ENCODE measurements around the gene PRKG1. TPM values are rescaled to one million over a fixed set of nuclear protein-coding genes. Genes with fewer than 3 reads are reported as not detected.

Gene PRKG1
- total and polyA plus RNA-seq, 2 of the 8 experiments (the other 6 are each of a cell fraction or from before 2014, with no cell fraction given): 4.2 to 15.2 TPM

GRCh38 chr10:52170776-52171175 is 1096.5 kb downstream of the PRKG1 start:
- Histone ChIP-seq H4K8ac (ENCODE audit: extremely low read depth, insufficient read depth, low read length) (no peak overlapping the region), H4K5ac (ENCODE audit: insufficient read length, low read depth, low read length) (no peak overlapping the region), H3K4me3 (ENCODE audit: extremely low read depth in 1 of 4, insufficient read depth in 2 of 4, low read depth in 3 of 4, low read length in 4 of 4) (no peak overlapping the region), H2BK15ac (ENCODE audit: low read length) (no peak overlapping the region), H3K4me2 (ENCODE audit: insufficient read depth in 1 of 2, low read depth in 2 of 2, low read length in 2 of 2) (0 out of 4 replicates have a peak overlapping the region, but pooled peaks of 1 of the 2 experiments have one; percentile 10), H4K20me1 (replicated peaks in 1 of 2; ENCODE audit: control insufficient read depth in 1 of 2, insufficient read depth in 2 of 2, low read length in 2 of 2) (no peaks in the 10 kb centered on the region), H3K36me3 (ENCODE audit: control insufficient read depth in 2 of 4, insufficient read depth in 4 of 4, low read length in 3 of 4) (no peaks in the 10 kb centered on the region), H4K91ac (replicated peaks; ENCODE audit: insufficient read length, low read length) (no peak overlapping the region), H2BK5ac (ENCODE audit: low read depth, low read length) (no peak overlapping the region), H2AK5ac (ENCODE audit: low read depth, low read length) (no peak overlapping the region), H3K27me3 (replicated peaks in 1 of 4; ENCODE audit: control insufficient read depth in 3 of 4, extremely low read depth in 1 of 4, insufficient read depth in 3 of 4, low read length in 3 of 4) (no peaks in the 10 kb centered on the region), H3K4ac (replicated peaks; ENCODE audit: insufficient read length, low read depth, low read length) (no peak overlapping the region), H3K23me2 (ENCODE audit: low read depth, low read length) (no peaks in the 10 kb centered on the region), H3K14ac (ENCODE audit: insufficient read length) (no peak overlapping the region), H3K18ac (ENCODE audit: extremely low read depth, low read length) (no peak overlapping the region), H2AFZ (ENCODE audit: low read length) (no peak overlapping the region), H3K79me1 (ENCODE audit: low read depth, low read length) (no peaks in the 10 kb centered on the region), H3K79me2 (ENCODE audit: control insufficient read depth in 1 of 2, insufficient read depth in 2 of 2, low read length in 2 of 2) (no peaks in the 10 kb centered on the region), H2BK20ac (ENCODE audit: low read length) (no peak overlapping the region), H2BK120ac (replicated peaks; ENCODE audit: low read depth, low read length) (no peak overlapping the region), H3K9ac (replicated peaks in 1 of 4; ENCODE audit: extremely low read depth in 1 of 4, low read depth in 3 of 4, low read length in 3 of 4) (no peak overlapping the region), H2BK12ac (ENCODE audit: low read depth, low read length) (no peak overlapping the region), H3K4me1 (replicated peaks in 1 of 4; ENCODE audit: control insufficient read depth in 3 of 4, insufficient read depth in 4 of 4, low read length in 3 of 4) (peaks cover 0 to 4% (median 3%) of the 10 kb centered on the region in 4 experiments; a peak in 3 of 7 replicates), H3K27ac (ENCODE audit: low read depth, low read length) (no peak overlapping the region), H3K9me3 (ENCODE audit: insufficient read depth in 2 of 2, low read depth in 1 of 2, low read length in 1 of 2) (no peaks in the 10 kb centered on the region), H3K23ac (ENCODE audit: insufficient read length) (no peak overlapping the region), H3K56ac (replicated peaks; ENCODE audit: insufficient read length, low read depth, low read length) (no peak overlapping the region)
- FAIRE-seq (peak; percentile 97), DNase-seq (ENCODE audit: low read depth in 1 of 2, low spot score in 2 of 2) (no peak)
- ChIA-PET POLR2A (ENCODE audit: partially characterized antibody) (no interaction called here), CTCF (ENCODE audit: partially characterized antibody) (interaction anchor here (1.9 kb wide), 1 partner anchor 45 kb away, joined by 7 read pairs; no protein-coding TSS in a partner anchor)
- TF ChIP-seq BACH1 (IDR thresholded peaks at IDR 0.05; ENCODE audit: low read length) (no peak), NANOG (IDR thresholded peaks at IDR 0.05; ENCODE audit: insufficient read depth, low read depth, low read length, poor library complexity, severe bottlenecking) (peak; percentile 47), USF2 (IDR thresholded peaks at IDR 0.05; ENCODE audit: low read length) (no peak), SP4 (IDR thresholded peaks at IDR 0.05; ENCODE audit: low read length) (no peak), HDAC6 (IDR thresholded peaks at IDR 0.05; ENCODE audit: low read depth, low read length) (no peak), KDM5A (IDR thresholded peaks at IDR 0.05; ENCODE audit: low read length) (no peak), RNF2 (IDR thresholded peaks at IDR 0.05; ENCODE audit: borderline replicate concordance, low read depth, low read length, missing control alignments, poor library complexity, severe bottlenecking) (no peak), GABPA (IDR thresholded peaks at IDR 0.05; ENCODE audit: borderline replicate concordance, insufficient read depth, low read length) (no peak)
- WGBS, 2 experiments (ENCODE audit: extremely low coverage in 1 of 2, insufficient coverage in 1 of 2, insufficient read length in 1 of 2, insufficient replicate concordance in 2 of 2, low coverage in 1 of 2, low lambda C conversion rate in 2 of 2, missing lambda C conversion rate in 1 of 2): 32% methylated on average over 4 of the region's 4 CpGs; no CpG with 5 or more reads in 1 of the 2 experiments

Measured in H1 (cell line).